Pulmonary artery endothelial cell (primary cell): ENCODE measurements around the gene KASH5. TPM values are rescaled to one million over a fixed set of nuclear protein-coding genes. Genes with fewer than 3 reads are reported as not detected.
"Not testable (repeated sequence)": the region's sequence is repeated elsewhere in the genome, so short reads cannot be mapped to it uniquely, and the experiment has no call there.

Source experiments
- DNase-seq: peaks from one replicate; pipeline ENCODE4 v3.0.0-alpha.2; 2011; ENCODE audit warnings: low read depth, low spot score
- total RNA-seq: library from RNA; depleted of rRNA; stranded (reverse); fragments of >200 nt; gene quantifications from 2 replicates; pipeline ENCODE4 v1.2.3, GENCODE V29; 2014

The KASH5 gene
- total RNA-seq, 1 donor from 2014 or later = not detected

GRCh38 chr19:49435670-49436069, 47.6 kb downstream of the KASH5 start:
- no peak for DNase-seq

GRCh38 chr19:49436381-49437017, 48.5 kb downstream of the KASH5 start:
- DNase-seq = no peak

DNA sequence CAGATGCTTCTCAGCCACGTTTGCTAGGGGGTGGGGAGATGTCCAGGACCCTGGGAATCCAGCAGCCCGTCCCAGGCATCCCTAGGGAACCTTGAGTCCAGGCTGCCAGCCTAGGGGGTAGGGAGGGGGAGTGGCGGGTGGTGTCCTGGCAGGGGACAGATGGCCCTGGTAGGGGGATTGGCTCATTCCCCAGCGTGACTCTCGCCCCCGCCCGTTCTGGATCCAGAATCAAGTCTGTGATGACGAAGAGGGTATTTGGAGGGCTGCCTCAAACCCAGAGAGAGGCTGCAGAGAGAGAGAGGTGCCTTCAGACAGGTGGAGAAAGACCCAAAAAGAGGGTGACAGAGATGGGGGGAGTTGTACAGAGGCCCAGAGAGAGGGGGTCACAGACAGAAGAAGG, 49.2 kb downstream of the KASH5 start:
- no peak for DNase-seq

GRCh38 chr19:49438261-49438660, 50.2 kb downstream of the KASH5 start:
- DNase-seq = no peak

- DNase-seq = no peak
These were observed 51.8 kb downstream of the KASH5 start for GRCh38 chr19:49439836-49440235.

DNA sequence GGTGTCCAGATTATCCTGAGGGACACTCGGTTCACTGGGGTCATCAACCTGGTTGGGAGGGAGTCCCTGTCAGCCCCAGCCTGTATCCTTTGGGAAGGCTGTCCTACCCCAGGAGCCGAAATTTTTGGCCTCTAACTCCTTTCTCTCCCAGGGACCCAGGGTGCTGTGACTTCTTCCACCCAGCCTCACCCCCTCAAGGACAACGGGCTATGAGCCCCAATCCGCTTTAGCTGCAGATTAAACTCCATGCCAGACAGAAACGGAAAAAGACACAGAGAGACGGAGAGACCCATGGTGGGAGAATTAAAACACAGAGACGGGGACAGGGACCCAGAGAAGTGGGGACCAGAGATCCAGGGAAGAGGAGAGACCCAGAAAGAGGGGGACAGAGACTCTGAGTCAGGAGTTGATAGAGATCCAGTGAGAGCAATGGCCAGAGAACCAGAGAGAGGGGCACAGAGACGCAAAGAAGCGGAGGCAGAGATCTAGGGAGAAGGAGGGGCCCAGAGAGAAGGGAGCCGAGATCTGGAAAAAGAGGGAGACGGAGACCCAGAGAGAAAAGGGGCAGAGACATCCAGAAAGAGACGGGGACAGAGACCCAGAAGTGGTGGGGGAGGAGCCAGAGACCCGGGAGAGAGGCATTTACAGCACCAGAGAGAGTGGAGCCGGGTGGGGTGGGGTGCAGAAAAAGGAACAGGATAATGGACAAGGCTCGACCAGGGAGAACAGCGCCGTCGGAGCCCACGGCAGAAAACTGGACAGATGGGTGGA, 52.6 kb downstream of the KASH5 start:
- DNase-seq = no peak

- no peak for DNase-seq
These were observed 53.3 kb downstream of the KASH5 start, which contains the start of gene SLC17A7 for GRCh38 chr19:49441210-49441959. Gene SLC17A7 (minus strand): TSS chr19:49441527. CDS start chr19:49441379, 148 bp downstream.

- DNase-seq = no peak
These were observed 53.9 kb downstream of the KASH5 start for GRCh38 chr19:49441960-49442350.

DNA sequence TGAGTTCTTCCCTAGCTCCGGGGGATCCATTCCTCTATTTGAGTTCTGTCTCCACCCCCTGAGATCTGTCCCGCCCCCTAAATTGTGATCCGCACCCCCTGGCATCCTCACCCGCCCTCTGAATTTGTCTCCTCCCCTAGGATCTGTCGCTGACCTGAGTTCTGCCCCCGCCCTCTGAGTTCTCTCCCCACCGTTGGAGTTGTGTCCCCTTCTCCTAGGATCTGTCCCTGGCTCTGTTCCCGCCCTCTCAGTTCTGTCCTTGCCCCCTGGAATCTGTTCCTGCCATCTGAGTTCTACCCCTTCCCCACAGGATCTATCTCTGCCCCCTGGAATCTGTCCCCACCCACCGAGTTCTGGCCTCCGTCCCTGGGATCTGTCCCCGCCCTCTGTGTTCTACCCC, 54.3 kb downstream of the KASH5 start:
- DNase-seq = no peak

- DNase-seq = peak; percentile 53
These were observed 54.8 kb downstream of the KASH5 start for GRCh38 chr19:49442771-49443365.

- peak; percentile 79 for DNase-seq
These were observed 55.5 kb downstream of the KASH5 start for GRCh38 chr19:49443366-49444099.

GRCh38 chr19:49444100-49444700, 56.2 kb downstream of the KASH5 start:
- not testable (repeated sequence) for DNase-seq

DNA sequence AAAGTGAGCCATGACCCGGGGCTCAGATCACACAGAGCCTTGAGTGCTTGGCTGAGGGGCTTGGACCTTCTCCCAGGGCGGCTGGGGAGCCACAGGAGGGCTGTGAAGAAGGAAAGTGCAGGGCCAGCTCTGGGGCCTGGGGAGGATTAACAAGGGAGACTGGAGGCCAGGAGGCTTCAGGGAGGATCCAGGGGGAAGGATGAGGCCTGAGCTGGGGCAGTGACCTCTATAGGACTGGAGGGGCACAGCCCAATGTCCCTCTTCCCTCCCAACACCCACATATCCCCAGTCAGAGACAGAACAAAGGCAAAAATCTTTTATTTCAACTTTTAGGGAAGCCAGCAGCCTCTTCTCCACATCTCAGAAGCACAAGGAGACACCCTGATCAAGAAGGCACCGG, 57.9 kb downstream of the KASH5 start:
- DNase-seq = no peak

DNA sequence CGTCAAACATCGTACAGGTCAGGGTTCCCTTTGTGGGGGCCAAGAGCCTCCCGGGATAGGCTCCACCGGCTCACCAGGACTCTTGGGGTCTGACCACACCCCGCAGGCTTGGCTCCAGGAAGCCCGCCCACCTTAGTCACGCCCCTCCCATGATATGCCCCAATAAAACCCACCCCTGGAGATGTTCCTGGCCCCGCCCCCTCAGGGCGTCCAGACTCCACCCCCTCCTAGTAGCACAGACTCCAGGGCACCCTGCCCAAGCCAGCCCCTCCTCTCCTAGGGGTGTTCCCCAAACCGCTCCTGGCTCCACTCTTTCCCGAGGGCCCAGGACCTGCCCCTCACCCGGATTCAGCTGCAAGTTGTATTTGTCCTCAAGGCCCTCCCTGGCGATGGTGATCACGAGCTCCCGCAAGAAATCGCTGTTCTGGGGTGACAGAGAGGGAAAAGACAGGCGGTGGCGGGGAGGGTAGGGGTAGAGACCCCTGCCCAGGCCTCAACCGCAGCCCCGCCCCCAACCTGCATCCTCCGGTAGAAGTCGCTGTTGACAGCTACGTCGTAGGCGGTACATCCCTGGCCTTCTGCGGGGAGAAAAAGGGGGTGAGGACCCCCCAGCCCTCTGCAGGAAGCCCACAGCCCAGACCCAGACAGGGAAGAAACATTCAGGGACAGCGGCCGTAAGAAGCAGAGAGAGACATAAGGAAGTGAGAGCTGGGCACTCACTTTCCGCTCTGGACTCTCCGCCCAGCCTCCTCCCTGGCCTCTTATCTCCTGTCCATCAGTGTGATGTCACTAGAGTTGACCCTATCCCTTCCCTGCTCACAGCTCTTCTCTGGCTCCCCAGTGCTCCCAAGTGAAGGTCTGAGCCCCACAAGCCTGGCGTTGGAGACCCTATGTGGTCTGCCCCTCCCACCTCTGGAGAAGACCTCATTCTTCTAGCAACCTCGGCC, 59.7 kb downstream of the KASH5 start:
- DNase-seq = no peak

GRCh38 chr19:49448432-49448786, 60.4 kb downstream of the KASH5 start:
- DNase-seq = no peak

DNA sequence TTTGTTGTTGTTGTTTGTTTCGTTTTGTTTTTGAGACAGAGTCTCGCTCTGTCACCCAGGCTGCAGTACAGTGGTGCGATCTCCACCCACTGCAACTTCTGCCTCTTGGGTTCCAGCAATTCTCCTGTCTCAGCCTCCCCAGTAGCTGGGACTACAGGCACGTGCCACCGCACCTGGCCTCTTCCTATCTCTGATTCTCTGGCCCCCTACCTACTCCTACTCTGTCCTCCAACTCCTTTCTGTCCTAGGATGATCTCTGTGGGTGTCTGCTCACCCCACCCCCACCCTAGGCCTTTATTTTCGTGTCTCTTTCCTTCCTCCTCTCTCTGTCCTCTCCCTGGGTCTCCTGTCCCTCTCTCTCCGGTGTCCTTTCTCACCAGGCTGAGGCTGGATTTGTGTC, 62.4 kb downstream of the KASH5 start:
- no peak for DNase-seq

- peak; percentile 98 for DNase-seq
These were observed 63.6 kb downstream of the KASH5 start, which contains the start of gene PIH1D1 for GRCh38 chr19:49451430-49452181. Gene PIH1D1 (minus strand): TSS chr19:49451814. CDS start chr19:49451574, 240 bp downstream.

GRCh38 chr19:49453013-49453756, 65.1 kb downstream of the KASH5 start, which contains the start of gene ALDH16A1:
Gene ALDH16A1 (plus strand): TSS chr19:49453225. CDS start chr19:49453332, 107 bp downstream.
- peak; percentile 88 for DNase-seq
